Sigmoid colon (tissue), 4 donors: Measurements from ENCODE around the gene CLDN22.

Experiments used
- EP300 ChIP-seq, 4 donors: sonication (generic); formaldehyde crosslinking; IDR thresholded peaks; one replicate each; pipeline ENCODE4 v1.6.1; 2017; ENCODE audit warnings: antibody characterized with exemption in 4 of 4
- POLR2A ChIP-seq, 2 donors: fragments of 450-650 bp; IDR thresholded peaks; one replicate each; pipeline ENCODE4 v1.6.1; 2016; ENCODE audit warnings: antibody characterized with exemption in 2 of 2, mild to moderate bottlenecking in 2 of 2, moderate library complexity in 2 of 2
- POLR2AphosphoS5 ChIP-seq, 4 donors: sonication (generic); formaldehyde crosslinking; IDR thresholded peaks; one replicate each; pipeline ENCODE4 v1.6.1; 2017; ENCODE audit warnings: antibody characterized with exemption in 4 of 4
- TF ChIP-seq, protein P1 (sequence below), 4 experiments: fragments of 450-650 bp in 3 of 4; fragments of 200-600 bp in 1 of 4; IDR thresholded peaks; one replicate each; pipeline ENCODE4 v1.5.1; 2016 to 2019; ENCODE audit warnings: antibody characterized with exemption in 4 of 4, mild to moderate bottlenecking in 3 of 4, moderate library complexity in 2 of 4

DNA sequence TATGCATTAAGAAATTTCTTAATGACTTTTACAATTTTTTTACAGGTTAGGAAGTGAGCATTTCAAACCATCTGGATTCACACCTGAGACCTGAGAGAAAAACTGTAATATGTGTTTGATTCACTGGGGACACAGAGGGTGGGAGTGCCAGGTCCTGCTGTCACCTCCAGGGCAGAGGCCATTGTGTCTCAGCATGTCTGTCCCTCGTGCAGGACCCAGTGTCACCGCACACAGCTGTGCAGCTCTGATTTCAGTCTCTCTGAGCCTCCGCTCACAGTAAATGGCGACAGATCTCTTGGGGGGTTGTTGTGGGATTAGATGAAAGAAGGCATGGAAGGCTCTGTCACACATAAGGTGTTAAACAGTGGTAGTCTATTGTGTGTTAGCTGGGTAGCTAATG lies 25.2 kb upstream of the CLDN22 start:
- TF ChIP-seq, protein P1, sequence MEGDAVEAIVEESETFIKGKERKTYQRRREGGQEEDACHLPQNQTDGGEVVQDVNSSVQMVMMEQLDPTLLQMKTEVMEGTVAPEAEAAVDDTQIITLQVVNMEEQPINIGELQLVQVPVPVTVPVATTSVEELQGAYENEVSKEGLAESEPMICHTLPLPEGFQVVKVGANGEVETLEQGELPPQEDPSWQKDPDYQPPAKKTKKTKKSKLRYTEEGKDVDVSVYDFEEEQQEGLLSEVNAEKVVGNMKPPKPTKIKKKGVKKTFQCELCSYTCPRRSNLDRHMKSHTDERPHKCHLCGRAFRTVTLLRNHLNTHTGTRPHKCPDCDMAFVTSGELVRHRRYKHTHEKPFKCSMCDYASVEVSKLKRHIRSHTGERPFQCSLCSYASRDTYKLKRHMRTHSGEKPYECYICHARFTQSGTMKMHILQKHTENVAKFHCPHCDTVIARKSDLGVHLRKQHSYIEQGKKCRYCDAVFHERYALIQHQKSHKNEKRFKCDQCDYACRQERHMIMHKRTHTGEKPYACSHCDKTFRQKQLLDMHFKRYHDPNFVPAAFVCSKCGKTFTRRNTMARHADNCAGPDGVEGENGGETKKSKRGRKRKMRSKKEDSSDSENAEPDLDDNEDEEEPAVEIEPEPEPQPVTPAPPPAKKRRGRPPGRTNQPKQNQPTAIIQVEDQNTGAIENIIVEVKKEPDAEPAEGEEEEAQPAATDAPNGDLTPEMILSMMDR (IDR thresholded peaks at IDR 0.05) = no peak
- no peak for TF ChIP-seq POLR2AphosphoS5 (IDR thresholded peaks at IDR 0.05)
- TF ChIP-seq POLR2A (IDR thresholded peaks at IDR 0.05) = no peak
- TF ChIP-seq EP300 (IDR thresholded peaks at IDR 0.05) = no peak
